ENCODE data around the gene BLVRB. TPM values are rescaled to one million over a fixed set of nuclear protein-coding genes. Genes with fewer than 3 reads are reported as not detected.

BLVRB gene
- total and polyA plus RNA-seq, 9 of the 15 experiments (the other 6 are each of a cell fraction or from before 2014, with no cell fraction given) = 81.1 to 749 (median 331) TPM

- no peak; the same call in 1 of the 2 replicates for TF ChIP-seq AFF4 (CRISPR knock-in tag; IDR thresholded peaks at IDR 0.05)
- TF ChIP-seq POLR2H (tag; IDR thresholded peaks at IDR 0.05; ENCODE audit: low read depth) = peak; percentile 64
- no peak for TF ChIP-seq PURB (CRISPR knock-in tag; IDR thresholded peaks at IDR 0.05; ENCODE audit: low read depth)
- no peak for TF ChIP-seq FOXJ2 (tag; IDR thresholded peaks at IDR 0.05)
- TF ChIP-seq ARID3B (CRISPR knock-in tag; IDR thresholded peaks at IDR 0.05; ENCODE audit: borderline replicate concordance) = no peak
- no peak for TF ChIP-seq MAFF (IDR thresholded peaks at IDR 0.05; ENCODE audit: low read length)
- no peak for TF ChIP-seq ZNF316 (IDR thresholded peaks at IDR 0.05)
- TF ChIP-seq RBM17 (IDR thresholded peaks at IDR 0.05; ENCODE audit: borderline replicate concordance, low read depth, low read length) = no peak
- no peak for TF ChIP-seq STAT5B (CRISPR knock-in tag; IDR thresholded peaks at IDR 0.05)
- TF ChIP-seq HDAC6 (IDR thresholded peaks at IDR 0.05; ENCODE audit: low read depth, low read length) = no peak
- TF ChIP-seq ZNF239 (CRISPR knock-in tag; IDR thresholded peaks at IDR 0.05) = no peak
- no peak for TF ChIP-seq HOMEZ (CRISPR knock-in tag; IDR thresholded peaks at IDR 0.05)
- TF ChIP-seq FUS (optimal IDR thresholded peaks at IDR 0.05; ENCODE audit: low read depth, low read length) = no peak
- TF ChIP-seq MLLT1 (IDR thresholded peaks at IDR 0.05) = peak in 1 of 2 experiments; percentile 40; a peak in 1 of 4 replicates
- TF ChIP-seq TCF3 (CRISPR knock-in tag; IDR thresholded peaks at IDR 0.05) = no peak
These were observed 21.3 kb downstream of the BLVRB start, which contains the start of gene SERTAD3 (continued) for GRCh38 chr19:40444000-40444824.

Measured in K562 (cell line).